HG03175 (cell line): ENCODE results near the gene SNX33.
A peak's percentile ranks its signal among the peaks of the same experiment; 100 is the strongest.
"Not testable (repeated sequence)": the region's sequence is repeated elsewhere in the genome, so short reads cannot be mapped to it uniquely, and the experiment has no call there.

Experiments used
- ATAC-seq: cut with Tn5 transposase; IDR thresholded peaks from one replicate; pipeline ENCODE4 v1.9.1; 2021; ENCODE audit warnings: mild to moderate bottlenecking, moderate library complexity; ENCODE audit not compliant: unreplicated experiment

Gene SNX33

GRCh38 chr15:75697523-75697922 lies 49.8 kb downstream of the SNX33 start:
- ATAC-seq, result no peak

- ATAC-seq, result not testable (repeated sequence)
Observed at GRCh38 chr15:75697974-75698747, 50.4 kb downstream of the SNX33 start.

GRCh38 chr15:75699517-75699916 lies 51.8 kb downstream of the SNX33 start:
- ATAC-seq, result not testable (repeated sequence)

GRCh38 chr15:75699961-75700874 lies 52.5 kb downstream of the SNX33 start:
- ATAC-seq, result peak; percentile 47

GRCh38 chr15:75701071-75702003 lies 53.6 kb downstream of the SNX33 start:
- not testable (repeated sequence) for ATAC-seq

GRCh38 chr15:75702436-75702835 lies 54.7 kb downstream of the SNX33 start:
- ATAC-seq, result no peak

GRCh38 chr15:75703440-75704262 lies 55.9 kb downstream of the SNX33 start:
- not testable (repeated sequence) for ATAC-seq

- ATAC-seq, result no peak
Observed at GRCh38 chr15:75704263-75704615, 56.5 kb downstream of the SNX33 start.

GRCh38 chr15:75704618-75705017 lies 56.9 kb downstream of the SNX33 start:
- ATAC-seq, result no peak

- not testable (repeated sequence) for ATAC-seq
Observed at GRCh38 chr15:75705375-75705774, 57.7 kb downstream of the SNX33 start.

GRCh38 chr15:75705854-75706681 lies 58.4 kb downstream of the SNX33 start:
- no peak for ATAC-seq

GRCh38 chr15:75706682-75706954 lies 58.9 kb downstream of the SNX33 start:
- ATAC-seq, result no peak

- not testable (repeated sequence) for ATAC-seq
Observed at GRCh38 chr15:75709458-75709857, 61.7 kb downstream of the SNX33 start.

GRCh38 chr15:75710874-75711273 lies 63.2 kb downstream of the SNX33 start:
- ATAC-seq, result not testable (repeated sequence)

GRCh38 chr15:75711495-75711894 lies 63.8 kb downstream of the SNX33 start:
- not testable (repeated sequence) for ATAC-seq
